ENCODE results near the gene CHAF1A. TPM values are rescaled to one million over a fixed set of nuclear protein-coding genes. Genes with fewer than 3 reads are reported as not detected.

Gene CHAF1A
- total and polyA plus RNA-seq, 4 donors = 1.0 to 20.8 (median 2.5) TPM

DNA sequence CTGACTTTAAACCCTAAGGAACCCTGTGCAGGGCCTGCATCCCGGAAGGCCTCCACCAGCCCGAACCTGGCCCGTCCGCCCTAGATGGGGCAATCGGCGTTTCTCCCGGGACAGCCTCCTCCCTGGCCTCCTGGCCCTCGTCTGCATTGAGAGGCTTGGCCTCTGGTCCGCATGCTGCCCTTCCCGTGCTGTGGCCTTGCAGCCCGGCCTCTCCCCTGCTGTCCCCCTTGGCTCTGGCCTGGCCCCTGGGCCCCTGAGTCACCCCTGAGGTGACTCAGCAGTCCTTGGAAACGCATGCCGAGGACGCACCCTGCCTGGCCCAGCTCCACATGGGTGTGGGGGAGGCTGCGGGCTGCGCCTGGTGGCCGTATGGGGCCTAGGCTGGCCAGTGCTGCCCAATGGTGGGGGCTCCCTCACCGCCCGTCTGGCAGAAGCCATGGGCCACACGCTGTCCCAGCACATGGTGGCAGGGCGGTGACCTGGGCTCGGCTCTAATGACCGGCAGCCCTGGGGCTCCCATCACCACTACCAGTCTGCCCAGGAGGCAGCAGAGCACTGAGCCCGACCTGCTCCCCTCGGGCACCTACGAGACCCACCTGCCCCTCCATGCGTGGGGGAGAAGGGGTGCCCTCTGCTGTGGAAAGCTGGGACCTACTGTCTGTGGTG, 27.8 kb upstream of the CHAF1A start:
- Histone ChIP-seq H3K27ac (ENCODE audit: low read depth in 1 of 2, low read length in 2 of 2) (peak overlapping the region; percentile 79 to 88), H3K27me3 (ENCODE audit: control insufficient read depth in 4 of 4, insufficient read depth in 4 of 4, low read length in 3 of 4) (no peaks in the 10 kb centered on the region), H3K4me1 (ENCODE audit: control insufficient read depth in 4 of 4, insufficient read depth in 4 of 4, low read length in 3 of 4) (peaks cover 30 to 91% (median 61%) of the 10 kb centered on the region in 4 donors), H3K9ac (ENCODE audit: low read depth in 1 of 2, low read length in 2 of 2) (peak overlapping the region in 1 of 2 donors; percentile 14), H3K36me3 (ENCODE audit: control insufficient read depth in 4 of 4, insufficient read depth in 3 of 4, low read depth in 1 of 4, low read length in 3 of 4) (peaks cover 0 to 2% (median 0%) of the 10 kb centered on the region in 4 donors), H3K4me3 (ENCODE audit: low read depth in 1 of 3, low read length in 3 of 3) (no peak overlapping the region), H3K9me3 (ENCODE audit: control insufficient read depth in 4 of 4, low read length in 3 of 4) (no peaks in the 10 kb centered on the region)
- 66% methylated on average over 27 of the region's 27 CpGs for WGBS
- no peak for TF ChIP-seq RXRA (IDR thresholded peaks at IDR 0.05)
- peak in 1 of 2 donors; percentile 13 for TF ChIP-seq JUND (IDR thresholded peaks at IDR 0.05)
- TF ChIP-seq NR2F2 (IDR thresholded peaks at IDR 0.05) = peak; percentile 36
- DNase-seq (ENCODE audit: low spot score) = peak; percentile 85

- Histone ChIP-seq H3K27ac (ENCODE audit: low read depth in 1 of 2, low read length in 2 of 2) (peak overlapping the region; percentile 79 to 88), H3K9me3 (ENCODE audit: control insufficient read depth in 4 of 4, low read length in 3 of 4) (no peaks in the 10 kb centered on the region), H3K9ac (ENCODE audit: low read depth in 1 of 2, low read length in 2 of 2) (no peak overlapping the region), H3K4me1 (ENCODE audit: control insufficient read depth in 4 of 4, insufficient read depth in 4 of 4, low read length in 3 of 4) (peaks cover 34 to 93% (median 62%) of the 10 kb centered on the region in 4 donors), H3K4me3 (ENCODE audit: low read depth in 1 of 3, low read length in 3 of 3) (no peak overlapping the region), H3K27me3 (ENCODE audit: control insufficient read depth in 4 of 4, insufficient read depth in 4 of 4, low read length in 3 of 4) (no peaks in the 10 kb centered on the region), H3K36me3 (ENCODE audit: control insufficient read depth in 4 of 4, insufficient read depth in 3 of 4, low read depth in 1 of 4, low read length in 3 of 4) (peaks cover 0 to 2% (median 0%) of the 10 kb centered on the region in 4 donors)
- no peak for TF ChIP-seq RAD21 (IDR thresholded peaks at IDR 0.05)
- no peak for TF ChIP-seq SP1 (IDR thresholded peaks at IDR 0.05)
- TF ChIP-seq, protein P1, sequence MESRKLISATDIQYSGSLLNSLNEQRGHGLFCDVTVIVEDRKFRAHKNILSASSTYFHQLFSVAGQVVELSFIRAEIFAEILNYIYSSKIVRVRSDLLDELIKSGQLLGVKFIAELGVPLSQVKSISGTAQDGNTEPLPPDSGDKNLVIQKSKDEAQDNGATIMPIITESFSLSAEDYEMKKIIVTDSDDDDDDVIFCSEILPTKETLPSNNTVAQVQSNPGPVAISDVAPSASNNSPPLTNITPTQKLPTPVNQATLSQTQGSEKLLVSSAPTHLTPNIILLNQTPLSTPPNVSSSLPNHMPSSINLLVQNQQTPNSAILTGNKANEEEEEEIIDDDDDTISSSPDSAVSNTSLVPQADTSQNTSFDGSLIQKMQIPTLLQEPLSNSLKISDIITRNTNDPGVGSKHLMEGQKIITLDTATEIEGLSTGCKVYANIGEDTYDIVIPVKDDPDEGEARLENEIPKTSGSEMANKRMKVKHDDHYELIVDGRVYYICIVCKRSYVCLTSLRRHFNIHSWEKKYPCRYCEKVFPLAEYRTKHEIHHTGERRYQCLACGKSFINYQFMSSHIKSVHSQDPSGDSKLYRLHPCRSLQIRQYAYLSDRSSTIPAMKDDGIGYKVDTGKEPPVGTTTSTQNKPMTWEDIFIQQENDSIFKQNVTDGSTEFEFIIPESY (IDR thresholded peaks at IDR 0.05) = no peak
- TF ChIP-seq CTCF (IDR thresholded peaks at IDR 0.05; ENCODE audit: low read depth, low read length, missing input control) = no peak
- TF ChIP-seq FOXA2 (IDR thresholded peaks at IDR 0.05) = no peak
- TF ChIP-seq TAF1 (conservative IDR thresholded peaks at IDR 0.05) = no peak
- no peak for TF ChIP-seq GABPA (IDR thresholded peaks at IDR 0.05 in 1 of 2, conservative IDR thresholded peaks at IDR 0.05 in 1 of 2)
- 69% methylated on average over 16 of the region's 16 CpGs for WGBS
- peak; percentile 86 for DNase-seq (ENCODE audit: low spot score)
These were observed 27.0 kb upstream of the CHAF1A start for GRCh38 chr19:4375164-4376027.

DNA sequence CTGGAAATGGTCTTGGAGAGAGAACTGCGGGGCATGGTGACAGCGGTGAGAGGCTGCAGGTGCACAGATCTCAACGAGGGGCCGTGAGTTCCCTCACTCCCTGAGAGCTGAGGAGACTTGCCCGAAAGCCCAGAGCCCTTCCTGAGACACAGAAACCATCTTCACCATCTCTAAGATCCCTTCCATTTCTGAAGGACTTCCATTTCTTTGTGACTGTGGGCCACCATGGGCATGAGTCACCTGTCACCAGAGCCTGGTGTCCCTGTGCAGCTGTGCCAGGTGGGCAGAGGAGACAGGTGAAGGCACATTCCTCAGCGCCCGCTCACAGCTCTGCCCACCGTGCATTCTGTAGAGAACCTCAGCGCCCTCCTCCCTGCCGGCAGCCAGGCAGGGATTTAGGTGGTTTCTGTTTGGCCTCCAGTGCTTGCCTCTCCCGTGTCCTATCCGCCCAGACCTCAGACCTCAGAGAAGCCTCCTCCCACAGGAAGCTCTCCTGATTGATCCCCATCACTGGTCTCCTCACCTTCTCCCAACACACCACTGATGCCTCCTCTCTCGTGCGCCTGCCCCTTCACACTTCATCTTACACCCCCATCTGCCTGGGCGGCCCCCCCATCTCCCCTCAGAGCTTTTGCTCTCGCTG, 26.3 kb upstream of the CHAF1A start:
- no peak overlapping the region for H3K9ac ChIP-seq (ENCODE audit: low read depth in 1 of 2, low read length in 2 of 2)
- peaks cover 0 to 2% (median 0%) of the 10 kb centered on the region in 4 donors for H3K36me3 ChIP-seq (ENCODE audit: control insufficient read depth in 4 of 4, insufficient read depth in 3 of 4, low read depth in 1 of 4, low read length in 3 of 4)
- TF ChIP-seq JUND (IDR thresholded peaks at IDR 0.05) (no peak), TAF1 (conservative IDR thresholded peaks at IDR 0.05) (no peak), GABPA (IDR thresholded peaks at IDR 0.05 in 1 of 2, conservative IDR thresholded peaks at IDR 0.05 in 1 of 2) (no peak), FOXA2 (IDR thresholded peaks at IDR 0.05) (no peak), FOXA1 (IDR thresholded peaks at IDR 0.05) (no peak), SP1 (IDR thresholded peaks at IDR 0.05) (no peak), CTCF (IDR thresholded peaks at IDR 0.05; ENCODE audit: low read depth, low read length, missing input control) (no peak)
- TF ChIP-seq, protein P2, sequence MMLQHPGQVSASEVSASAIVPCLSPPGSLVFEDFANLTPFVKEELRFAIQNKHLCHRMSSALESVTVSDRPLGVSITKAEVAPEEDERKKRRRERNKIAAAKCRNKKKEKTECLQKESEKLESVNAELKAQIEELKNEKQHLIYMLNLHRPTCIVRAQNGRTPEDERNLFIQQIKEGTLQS (IDR thresholded peaks at IDR 0.05) = no peak
- no peaks in the 10 kb centered on the region for H3K9me3 ChIP-seq (ENCODE audit: control insufficient read depth in 4 of 4, low read length in 3 of 4)
- peaks cover 30 to 92% (median 59%) of the 10 kb centered on the region in 4 donors for H3K4me1 ChIP-seq (ENCODE audit: control insufficient read depth in 4 of 4, insufficient read depth in 4 of 4, low read length in 3 of 4)
- DNase-seq (ENCODE audit: low spot score) = no peak
- no peaks in the 10 kb centered on the region for H3K27me3 ChIP-seq (ENCODE audit: control insufficient read depth in 4 of 4, insufficient read depth in 4 of 4, low read length in 3 of 4)
- WGBS = 88% methylated on average over 16 of the region's 16 CpGs
- no peak overlapping the region for H3K4me3 ChIP-seq (ENCODE audit: low read depth in 1 of 3, low read length in 3 of 3)
- H3K27ac ChIP-seq (ENCODE audit: low read depth in 1 of 2, low read length in 2 of 2) = peak overlapping the region in 1 of 2 donors; percentile 88
